ENCODE data around the gene TMPRSS9.

The TMPRSS9 gene

GRCh38 chr19:2428756-2429711, 69.0 kb downstream of the TMPRSS9 start:
- Histone ChIP-seq H3K36me3 (ENCODE audit: control insufficient read depth, insufficient read depth, low read length) (peaks cover 37% of the 10 kb centered on the region), H3K4me3 (ENCODE audit: low read length) (no peak overlapping the region), H3K27ac (ENCODE audit: low read length) (no peak overlapping the region), H3K9me3 (ENCODE audit: control insufficient read depth, insufficient read depth, low read length) (no peaks in the 10 kb centered on the region), H3K27me3 (ENCODE audit: control insufficient read depth, insufficient read depth, low read length) (no peaks in the 10 kb centered on the region), H3K4me1 (ENCODE audit: control insufficient read depth, insufficient read depth, low read length) (peaks cover 12% of the 10 kb centered on the region)
- DNase-seq (ENCODE audit: low read depth, low spot score): no peak
- no CpG with 5 or more reads among the region's 37 CpGs for WGBS (ENCODE audit: insufficient coverage, insufficient read length)

GRCh38 chr19:2429917-2430535, 70.0 kb downstream of the TMPRSS9 start:
- no CpG with 5 or more reads among the region's 25 CpGs for WGBS (ENCODE audit: insufficient coverage, insufficient read length)
- peaks cover 10% of the 10 kb centered on the region for H3K4me1 ChIP-seq (ENCODE audit: control insufficient read depth, insufficient read depth, low read length)

DNA sequence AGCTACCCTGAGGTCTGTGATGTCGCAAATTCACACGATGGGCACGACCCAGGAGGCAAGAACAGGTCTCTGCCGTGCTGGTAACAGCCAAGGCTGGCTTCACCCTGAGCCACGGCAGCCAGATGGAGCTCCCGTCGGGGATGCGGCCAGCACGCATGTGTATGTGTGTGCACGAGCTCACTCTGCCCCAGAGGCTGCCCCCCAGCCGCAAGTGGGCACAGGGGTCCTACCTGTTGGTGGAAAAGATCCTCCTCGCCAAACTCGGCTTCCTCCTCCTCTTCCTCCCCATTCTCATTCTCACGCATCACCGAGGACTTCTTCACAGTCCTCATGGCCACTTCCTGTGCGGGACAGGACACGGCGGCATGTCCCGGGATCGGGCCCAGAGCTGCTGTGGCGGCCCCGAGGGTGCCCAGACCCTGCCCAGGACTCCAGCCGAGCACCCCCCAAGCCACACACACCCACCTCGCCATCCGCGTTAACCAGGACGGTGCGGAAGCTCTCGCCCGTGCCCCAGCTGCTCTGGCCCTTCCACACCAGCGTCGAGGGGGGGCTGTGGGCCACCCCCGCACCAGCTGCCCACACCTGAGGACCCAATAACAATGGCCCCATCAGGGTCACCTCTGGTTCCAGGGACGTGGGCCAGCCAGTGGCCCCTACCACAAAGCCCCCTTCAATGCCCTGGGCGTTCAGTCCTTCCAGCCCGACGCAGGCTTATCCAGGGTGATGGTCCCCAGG, 71.4 kb downstream of the TMPRSS9 start:
- Histone ChIP-seq H3K36me3 (ENCODE audit: control insufficient read depth, insufficient read depth, low read length) (peaks cover 46% of the 10 kb centered on the region), H3K27me3 (ENCODE audit: control insufficient read depth, insufficient read depth, low read length) (no peaks in the 10 kb centered on the region), H3K27ac (ENCODE audit: low read length) (no peak overlapping the region), H3K9me3 (ENCODE audit: control insufficient read depth, insufficient read depth, low read length) (no peaks in the 10 kb centered on the region), H3K4me1 (ENCODE audit: control insufficient read depth, insufficient read depth, low read length) (peaks cover 2% of the 10 kb centered on the region; the same call in 1 of the 2 replicates), H3K4me3 (ENCODE audit: low read length) (no peak overlapping the region)
- no peak for DNase-seq (ENCODE audit: low read depth, low spot score)
- WGBS (ENCODE audit: insufficient coverage, insufficient read length): no CpG with 5 or more reads among the region's 37 CpGs

More at GRCh38 chr19:2429917-2430535, 70.0 kb downstream of the TMPRSS9 start:
- Histone ChIP-seq H3K9me3 (ENCODE audit: control insufficient read depth, insufficient read depth, low read length) (no peaks in the 10 kb centered on the region), H3K27me3 (ENCODE audit: control insufficient read depth, insufficient read depth, low read length) (no peaks in the 10 kb centered on the region), H3K27ac (ENCODE audit: low read length) (no peak overlapping the region), H3K36me3 (ENCODE audit: control insufficient read depth, insufficient read depth, low read length) (peaks cover 47% of the 10 kb centered on the region), H3K4me3 (ENCODE audit: low read length) (no peak overlapping the region)
- DNase-seq (ENCODE audit: low read depth, low spot score): no peak

DNA sequence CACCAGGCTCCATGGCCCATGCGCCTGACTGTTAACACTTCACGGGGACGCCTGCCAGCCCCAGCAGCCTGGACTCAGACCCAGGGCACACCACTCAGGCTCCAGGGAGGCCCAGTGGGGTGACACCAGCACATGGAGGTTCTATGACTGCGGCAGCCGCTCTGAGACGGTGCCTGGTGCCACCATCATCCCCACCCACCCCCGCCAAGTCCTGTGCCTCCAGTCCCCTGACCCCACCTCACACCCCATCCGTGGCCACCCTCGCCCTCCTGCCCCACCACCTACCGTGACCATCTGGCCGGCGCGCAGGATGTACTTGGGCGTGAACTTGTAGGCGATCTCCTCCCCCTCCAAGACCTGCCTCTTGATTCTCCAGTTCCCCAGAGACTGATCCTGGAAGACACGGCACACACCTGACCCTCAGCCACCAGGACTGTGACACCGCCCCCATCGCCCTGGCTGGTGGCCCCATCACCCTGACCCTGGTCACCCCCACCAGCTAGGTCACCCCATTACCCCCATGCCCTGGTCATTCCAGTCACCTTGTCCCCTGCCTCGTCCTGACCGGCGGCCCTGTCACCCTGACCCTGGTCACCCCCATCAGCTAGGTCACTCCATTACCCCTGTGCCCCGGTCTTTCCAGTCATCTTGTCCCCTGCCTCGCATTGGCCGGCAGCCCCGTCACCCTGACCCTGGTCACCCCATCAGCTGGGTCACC, 72.2 kb downstream of the TMPRSS9 start:
- H3K4me1 ChIP-seq (ENCODE audit: control insufficient read depth, insufficient read depth, low read length): peaks cover 2% of the 10 kb centered on the region; the same call in 1 of the 2 replicates
- no CpG with 5 or more reads among the region's 25 CpGs for whole genome bisulfite sequencing (ENCODE audit: insufficient coverage, insufficient read length)
- H3K9me3 ChIP-seq (ENCODE audit: control insufficient read depth, insufficient read depth, low read length): no peaks in the 10 kb centered on the region
- DNase-seq (ENCODE audit: low read depth, low spot score): no peak
- peaks cover 50% of the 10 kb centered on the region for H3K36me3 ChIP-seq (ENCODE audit: control insufficient read depth, insufficient read depth, low read length)
- H3K27ac ChIP-seq (ENCODE audit: low read length): no peak overlapping the region
- H3K4me3 ChIP-seq (ENCODE audit: low read length): no peak overlapping the region
- H3K27me3 ChIP-seq (ENCODE audit: control insufficient read depth, insufficient read depth, low read length): no peaks in the 10 kb centered on the region

- Histone ChIP-seq H3K27ac (ENCODE audit: low read length) (no peak overlapping the region), H3K4me3 (ENCODE audit: low read length) (no peak overlapping the region), H3K9me3 (ENCODE audit: control insufficient read depth, insufficient read depth, low read length) (no peaks in the 10 kb centered on the region), H3K27me3 (ENCODE audit: control insufficient read depth, insufficient read depth, low read length) (no peaks in the 10 kb centered on the region), H3K36me3 (ENCODE audit: control insufficient read depth, insufficient read depth, low read length) (peaks cover 61% of the 10 kb centered on the region), H3K4me1 (ENCODE audit: control insufficient read depth, insufficient read depth, low read length) (no peaks in the 10 kb centered on the region)
- WGBS (ENCODE audit: insufficient coverage, insufficient read length): no CpG with 5 or more reads among the region's 30 CpGs
- DNase-seq (ENCODE audit: low read depth, low spot score): no peak
Measured at GRCh38 chr19:2433854-2434253, 73.8 kb downstream of the TMPRSS9 start.

- Histone ChIP-seq H3K9me3 (ENCODE audit: control insufficient read depth, insufficient read depth, low read length) (no peaks in the 10 kb centered on the region), H3K4me1 (ENCODE audit: control insufficient read depth, insufficient read depth, low read length) (no peaks in the 10 kb centered on the region), H3K27ac (ENCODE audit: low read length) (no peak overlapping the region), H3K36me3 (ENCODE audit: control insufficient read depth, insufficient read depth, low read length) (peaks cover 61% of the 10 kb centered on the region), H3K27me3 (ENCODE audit: control insufficient read depth, insufficient read depth, low read length) (no peaks in the 10 kb centered on the region), H3K4me3 (ENCODE audit: low read length) (no peak overlapping the region)
- WGBS (ENCODE audit: insufficient coverage, insufficient read length): no CpG with 5 or more reads among the region's 22 CpGs
- DNase-seq (ENCODE audit: low read depth, low spot score): no peak
Measured at GRCh38 chr19:2434267-2434666, 74.2 kb downstream of the TMPRSS9 start.

GRCh38 chr19:2434721-2435265, 74.7 kb downstream of the TMPRSS9 start:
- Histone ChIP-seq H3K36me3 (ENCODE audit: control insufficient read depth, insufficient read depth, low read length) (peaks cover 59% of the 10 kb centered on the region), H3K4me3 (ENCODE audit: low read length) (no peak overlapping the region), H3K27me3 (ENCODE audit: control insufficient read depth, insufficient read depth, low read length) (no peaks in the 10 kb centered on the region), H3K4me1 (ENCODE audit: control insufficient read depth, insufficient read depth, low read length) (no peaks in the 10 kb centered on the region), H3K9me3 (ENCODE audit: control insufficient read depth, insufficient read depth, low read length) (no peaks in the 10 kb centered on the region), H3K27ac (ENCODE audit: low read length) (no peak overlapping the region)
- DNase-seq (ENCODE audit: low read depth, low spot score): no peak
- no CpG with 5 or more reads among the region's 42 CpGs for WGBS (ENCODE audit: insufficient coverage, insufficient read length)

- no peaks in the 10 kb centered on the region for H3K27me3 ChIP-seq (ENCODE audit: control insufficient read depth, insufficient read depth, low read length)
- DNase-seq (ENCODE audit: low read depth, low spot score): no peak
- no peaks in the 10 kb centered on the region for H3K4me1 ChIP-seq (ENCODE audit: control insufficient read depth, insufficient read depth, low read length)
- H3K9me3 ChIP-seq (ENCODE audit: control insufficient read depth, insufficient read depth, low read length): no peaks in the 10 kb centered on the region
- no peak overlapping the region for H3K27ac ChIP-seq (ENCODE audit: low read length)
- H3K36me3 ChIP-seq (ENCODE audit: control insufficient read depth, insufficient read depth, low read length): peaks cover 50% of the 10 kb centered on the region
- H3K4me3 ChIP-seq (ENCODE audit: low read length): no peak overlapping the region
- no CpG with 5 or more reads among the region's 39 CpGs for WGBS (ENCODE audit: insufficient coverage, insufficient read length)
Measured at GRCh38 chr19:2436384-2436783, 76.3 kb downstream of the TMPRSS9 start.

- Histone ChIP-seq H3K27ac (ENCODE audit: low read length) (no peak overlapping the region), H3K36me3 (ENCODE audit: control insufficient read depth, insufficient read depth, low read length) (peaks cover 45% of the 10 kb centered on the region), H3K9me3 (ENCODE audit: control insufficient read depth, insufficient read depth, low read length) (no peaks in the 10 kb centered on the region), H3K27me3 (ENCODE audit: control insufficient read depth, insufficient read depth, low read length) (no peaks in the 10 kb centered on the region), H3K4me1 (ENCODE audit: control insufficient read depth, insufficient read depth, low read length) (no peaks in the 10 kb centered on the region), H3K4me3 (ENCODE audit: low read length) (no peak overlapping the region)
- WGBS (ENCODE audit: insufficient coverage, insufficient read length): no CpG with 5 or more reads among the region's 15 CpGs
- no peak for DNase-seq (ENCODE audit: low read depth, low spot score)
Measured at GRCh38 chr19:2436926-2437325, 76.9 kb downstream of the TMPRSS9 start.

All from iPS DF 6.9 (cell line).